Choroid plexus epithelial cell (primary cell): ENCODE data around the gene TGFBR3.

Experiments used
- DNase-seq: peaks from one replicate; pipeline ENCODE4 v3.0.0-alpha.2; 2010; ENCODE audit warnings: low read depth
- H3K4me3 ChIP-seq: 2 replicates; pipeline ENCODE4 v1.5.1; 2011; ENCODE audit warnings: low read depth, mild to moderate bottlenecking, control low read depth, low read length, moderate library complexity
- CTCF ChIP-seq: conservative IDR thresholded peaks from 2 replicates; pipeline ENCODE4 v1.5.1; 2011; ENCODE audit warnings: low read depth, mild to moderate bottlenecking, control low read depth, inconsistent platforms, low read length, moderate library complexity

TGFBR3 gene

DNA sequence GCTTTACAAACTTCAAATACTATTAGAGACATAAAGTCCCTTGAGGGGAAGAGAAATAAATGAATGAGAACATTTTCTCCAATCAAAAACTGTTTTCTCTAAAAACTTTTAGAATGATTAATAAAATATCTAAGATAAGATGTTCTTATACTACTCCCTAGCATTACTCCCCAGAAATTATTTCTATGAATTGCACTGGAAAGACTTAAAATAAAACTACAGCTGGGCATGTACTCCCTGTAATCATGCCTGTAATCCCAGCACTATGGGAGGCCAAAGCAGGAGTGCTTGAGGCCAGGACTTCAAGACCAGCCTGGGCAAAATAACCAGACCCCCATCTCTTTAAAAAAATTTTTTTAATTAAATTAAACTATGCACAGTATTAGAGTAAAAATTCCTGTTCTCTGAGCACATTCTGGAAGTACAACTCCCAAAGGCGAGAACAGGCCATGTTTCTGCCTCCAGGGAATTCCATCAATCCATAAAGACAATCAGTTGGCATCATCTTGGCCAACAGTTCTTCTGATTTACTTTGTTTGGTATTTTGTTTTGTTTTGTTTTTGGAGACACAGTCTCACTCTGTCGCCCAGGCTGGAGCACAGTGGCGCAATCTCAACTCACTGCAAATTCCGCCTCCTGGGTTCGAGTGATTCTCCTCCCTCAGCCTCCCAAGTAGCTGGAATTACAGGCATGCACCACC, 77.9 kb downstream of the TGFBR3 start:
- H3K4me3 ChIP-seq, result no peak overlapping the region
- no peak for DNase-seq
- TF ChIP-seq CTCF, result no peak

DNA sequence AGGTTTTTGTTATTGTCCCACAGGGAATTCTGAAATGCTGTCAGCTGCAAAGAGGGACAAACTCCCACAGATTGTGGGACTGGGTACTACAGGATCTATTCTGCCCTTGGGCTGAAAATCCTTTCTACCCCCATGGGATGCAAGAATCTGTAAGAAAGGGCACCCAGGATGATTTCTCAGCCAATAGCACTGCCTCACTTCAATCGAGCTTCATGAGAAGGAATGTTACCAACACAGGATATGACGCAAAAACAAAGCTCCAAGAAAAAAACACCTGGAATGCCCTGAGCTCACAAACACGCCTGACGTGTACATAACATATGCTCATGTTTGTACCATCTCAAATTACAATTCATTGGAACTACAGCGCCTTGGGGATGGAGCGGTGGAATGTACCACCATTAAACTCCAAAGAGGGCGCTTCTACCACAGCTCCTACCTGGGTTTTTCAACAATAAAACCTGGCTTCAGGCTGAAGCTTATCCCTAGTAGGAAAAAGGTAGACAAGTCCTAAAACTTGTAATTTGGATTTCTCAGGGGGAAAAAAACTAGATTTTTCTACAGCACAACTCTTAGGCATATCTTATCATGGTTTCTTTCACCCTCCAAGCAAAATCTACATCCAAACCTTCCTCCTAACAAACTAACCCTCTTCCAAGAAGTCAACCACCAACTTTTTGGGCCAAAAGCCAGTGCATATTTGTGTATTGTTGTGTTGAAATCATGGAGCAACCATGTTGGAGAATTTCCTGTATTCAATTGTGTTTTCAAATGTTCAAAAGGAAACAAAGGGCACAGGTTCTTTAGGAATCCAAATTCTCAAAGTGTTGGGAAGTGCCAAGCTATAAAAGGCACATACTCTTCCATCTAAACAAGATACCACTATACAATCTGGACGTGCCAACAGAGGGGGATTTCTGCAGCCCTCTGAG, 78.9 kb downstream of the TGFBR3 start:
- no peak for TF ChIP-seq CTCF
- no peak overlapping the region for H3K4me3 ChIP-seq
- peak; percentile 65 for DNase-seq

DNA sequence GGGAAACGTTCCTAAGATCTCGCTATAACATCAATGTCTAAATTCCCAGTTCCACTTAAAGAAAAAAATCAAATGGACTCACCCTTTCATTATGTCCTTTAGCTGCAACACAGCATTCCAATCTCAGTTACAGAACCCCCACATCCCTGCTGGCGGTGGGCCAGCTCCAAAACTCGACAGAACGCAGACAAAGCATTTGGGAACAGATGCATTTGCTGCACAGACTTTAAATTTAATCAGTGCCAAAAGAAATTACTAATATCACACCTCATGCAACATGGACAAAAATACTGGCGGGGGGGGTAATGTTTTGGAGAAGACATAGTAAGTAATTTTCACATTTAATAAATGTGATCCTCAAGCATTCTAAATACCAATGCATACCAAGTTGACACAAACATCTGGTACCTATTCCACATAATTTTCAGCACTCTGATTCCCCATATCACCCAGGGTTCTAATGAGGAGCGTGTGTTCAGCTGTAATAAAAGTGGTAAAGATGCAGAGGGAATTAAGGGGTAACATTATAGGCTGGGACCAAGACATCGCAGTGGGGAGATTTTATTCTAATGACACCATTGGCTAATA, 79.7 kb downstream of the TGFBR3 start:
- no peak overlapping the region for H3K4me3 ChIP-seq
- DNase-seq, result no peak
- no peak for TF ChIP-seq CTCF

DNA sequence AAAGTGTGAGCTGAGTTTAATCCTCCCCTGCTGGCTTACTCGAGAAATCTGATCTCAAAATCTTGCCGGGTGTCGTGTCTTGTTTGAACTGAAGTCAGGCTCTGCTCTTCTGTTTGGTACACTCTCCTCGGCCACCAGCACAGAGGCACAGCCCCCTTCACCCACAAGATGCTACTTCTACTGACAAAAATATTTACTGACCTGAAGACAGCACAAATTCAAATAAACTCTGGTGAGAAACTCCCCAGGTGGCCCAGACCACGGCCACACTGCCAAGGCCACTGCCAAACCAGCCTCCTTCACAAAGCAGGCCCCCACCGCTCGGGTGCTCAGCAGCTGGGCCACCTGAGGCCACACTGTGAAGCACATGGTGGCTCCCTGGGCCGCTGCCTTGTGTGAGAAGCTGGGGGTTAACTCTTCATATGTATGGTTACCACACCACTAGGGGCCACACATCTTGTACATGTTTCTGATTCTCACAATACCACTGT, 80.6 kb downstream of the TGFBR3 start:
- peak; percentile 11 for TF ChIP-seq CTCF
- DNase-seq, result no peak
- H3K4me3 ChIP-seq, result no peak overlapping the region

- peak; percentile 78 for DNase-seq
- no peak for TF ChIP-seq CTCF
- H3K4me3 ChIP-seq, result no peak overlapping the region
Measured at GRCh38 chr1:91804546-91805023, 81.4 kb downstream of the TGFBR3 start.

- DNase-seq, result no peak
- no peak for TF ChIP-seq CTCF
- no peak overlapping the region for H3K4me3 ChIP-seq
Measured at GRCh38 chr1:91803847-91804545, 82.0 kb downstream of the TGFBR3 start.
